ENCODE measurements around the gene NUDT22.

The NUDT22 gene

DNA sequence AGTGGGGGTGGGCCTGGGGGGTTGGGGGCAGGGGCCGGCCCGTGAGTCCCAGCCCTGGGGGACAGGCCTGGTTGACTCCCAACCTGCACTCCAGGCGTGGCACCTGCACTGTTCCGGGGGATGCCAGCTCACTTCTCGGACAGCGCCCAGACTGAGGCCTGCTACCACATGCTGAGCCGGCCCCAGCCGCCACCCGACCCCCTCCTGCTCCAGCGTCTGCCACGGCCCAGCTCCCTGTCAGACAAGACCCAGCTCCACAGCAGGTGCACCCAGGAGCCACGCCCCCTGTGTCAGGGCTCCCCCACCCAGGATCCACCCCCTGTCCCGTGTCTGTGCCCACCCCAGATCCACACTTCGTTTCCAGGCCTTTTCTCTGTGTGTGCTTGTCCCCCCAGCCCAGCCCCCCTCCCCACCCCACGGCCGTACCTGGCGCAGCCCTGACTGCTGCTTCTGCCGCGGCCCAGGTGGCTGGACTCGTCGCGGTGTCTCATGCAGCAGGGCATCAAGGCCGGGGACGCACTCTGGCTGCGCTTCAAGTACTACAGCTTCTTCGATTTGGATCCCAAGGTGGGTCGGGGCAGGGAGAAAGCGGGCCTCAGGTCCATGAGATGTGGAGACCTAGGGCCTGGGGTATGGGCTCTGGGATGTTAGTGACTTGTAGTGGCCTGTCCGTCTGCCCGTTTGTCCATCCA, 14.7 kb upstream of the NUDT22 start:
- no peak for DNase-seq (ENCODE audit: low read depth)
- TF ChIP-seq CTCF (IDR thresholded peaks at IDR 0.05; ENCODE audit: control insufficient read depth, extremely low read depth, insufficient read depth) = no peak
- H3K4me3 ChIP-seq (ENCODE audit: low read depth, low read length) = no peak overlapping the region

DNA sequence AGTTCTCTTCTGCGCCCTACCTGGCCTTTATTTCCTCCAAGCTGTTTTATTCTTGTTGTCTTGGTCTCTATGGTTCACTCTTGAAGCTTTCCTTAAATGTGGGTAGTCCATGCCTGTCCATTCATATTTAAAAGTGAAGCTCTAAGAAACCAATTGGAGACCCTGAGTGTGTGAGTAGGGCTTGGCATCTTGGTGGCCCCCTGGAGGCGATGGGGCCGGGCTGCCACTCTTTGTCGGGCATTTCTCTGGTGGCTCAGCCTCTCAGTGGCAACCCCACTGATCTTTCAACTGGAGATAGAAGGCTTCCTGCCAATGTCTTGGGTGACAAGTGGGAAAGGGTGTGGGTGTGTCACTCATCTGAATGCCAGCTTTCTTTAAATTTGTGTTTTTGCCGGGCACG, 9.2 kb upstream of the NUDT22 start:
- no peak for DNase-seq (ENCODE audit: low read depth)
- no peak for TF ChIP-seq CTCF (IDR thresholded peaks at IDR 0.05; ENCODE audit: control insufficient read depth, extremely low read depth, insufficient read depth)
- H3K4me3 ChIP-seq (ENCODE audit: low read depth, low read length) = no peak overlapping the region

GRCh38 chr11:64218628-64219353, 7.3 kb upstream of the NUDT22 start:
- H3K4me3 ChIP-seq (ENCODE audit: low read depth, low read length) = no peak overlapping the region
- DNase-seq (ENCODE audit: low read depth) = no peak
- TF ChIP-seq CTCF (IDR thresholded peaks at IDR 0.05; ENCODE audit: control insufficient read depth, extremely low read depth, insufficient read depth) = no peak

DNA sequence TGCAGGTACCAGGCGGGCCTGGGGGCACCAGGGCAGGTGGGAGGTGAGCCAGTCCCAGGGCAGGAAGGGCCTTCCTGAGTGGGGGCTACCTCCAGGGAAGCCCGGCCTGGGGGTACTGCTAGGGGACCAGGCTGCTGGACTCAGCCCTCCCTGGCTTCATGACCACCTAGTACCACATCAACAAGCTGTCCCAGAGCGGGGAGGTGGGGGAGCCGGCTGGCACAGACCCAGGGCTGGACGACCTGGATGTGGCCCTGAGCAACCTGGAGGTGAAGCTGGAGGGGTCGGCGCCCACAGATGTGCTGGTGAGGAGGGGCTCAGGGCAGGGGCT, 6.8 kb upstream of the NUDT22 start:
- TF ChIP-seq CTCF (IDR thresholded peaks at IDR 0.05; ENCODE audit: control insufficient read depth, extremely low read depth, insufficient read depth) = no peak
- no peak for DNase-seq (ENCODE audit: low read depth)
- H3K4me3 ChIP-seq (ENCODE audit: low read depth, low read length) = no peak overlapping the region

DNA sequence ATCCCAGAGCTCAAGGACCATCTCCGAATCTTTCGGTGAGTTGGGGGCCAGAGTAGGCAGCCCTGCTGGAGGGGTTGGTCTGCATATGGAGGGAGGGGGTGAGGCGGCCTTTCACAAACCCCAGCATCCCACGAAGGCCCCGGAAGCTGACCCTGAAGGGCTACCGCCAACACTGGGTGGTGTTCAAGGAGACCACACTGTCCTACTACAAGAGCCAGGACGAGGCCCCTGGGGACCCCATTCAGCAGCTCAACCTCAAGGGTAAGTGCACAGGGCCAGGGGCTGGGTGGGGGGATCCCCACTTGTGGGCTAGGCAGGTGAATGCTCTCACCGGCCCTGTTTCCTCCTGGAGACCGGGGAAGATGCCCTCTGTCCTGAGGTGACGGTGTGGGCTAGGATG, 6.3 kb upstream of the NUDT22 start:
- TF ChIP-seq CTCF (IDR thresholded peaks at IDR 0.05; ENCODE audit: control insufficient read depth, extremely low read depth, insufficient read depth) = no peak

GRCh38 chr11:64220271-64220670, 5.8 kb upstream of the NUDT22 start:
- DNase-seq (ENCODE audit: low read depth) = no peak
- H3K4me3 ChIP-seq (ENCODE audit: low read depth, low read length) = no peak overlapping the region
- TF ChIP-seq CTCF (IDR thresholded peaks at IDR 0.05; ENCODE audit: control insufficient read depth, extremely low read depth, insufficient read depth) = no peak

More for the DNA sequence above, 6.3 kb upstream of the NUDT22 start:
- no peak overlapping the region for H3K4me3 ChIP-seq (ENCODE audit: low read depth, low read length)
- no peak for DNase-seq (ENCODE audit: low read depth)

DNA sequence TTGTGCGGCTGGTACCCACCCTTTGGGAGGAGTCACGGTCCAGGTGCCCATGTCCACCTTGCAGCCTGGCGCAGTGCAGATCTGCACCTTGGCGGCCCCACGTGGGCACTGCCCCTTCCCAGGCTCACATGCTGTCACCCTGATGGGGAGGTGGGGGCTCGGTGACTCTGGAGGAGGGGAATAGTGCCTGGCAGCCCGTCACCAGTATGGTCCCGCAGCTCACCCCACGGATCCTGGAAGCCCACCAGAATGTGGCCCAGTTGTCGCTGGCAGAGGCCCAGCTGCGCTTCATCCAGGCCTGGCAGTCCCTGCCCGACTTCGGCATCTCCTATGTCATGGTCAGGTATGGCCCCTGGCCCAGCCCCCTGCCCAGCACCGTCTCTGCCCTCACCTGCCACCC, 5.3 kb upstream of the NUDT22 start:
- TF ChIP-seq CTCF (IDR thresholded peaks at IDR 0.05; ENCODE audit: control insufficient read depth, extremely low read depth, insufficient read depth) = no peak
- no peak for DNase-seq (ENCODE audit: low read depth)
- H3K4me3 ChIP-seq (ENCODE audit: low read depth, low read length) = no peak overlapping the region

All from LNCaP clone FGC (cell line).